Nephron progenitor cell (in vitro differentiated cells): ENCODE results near the gene TCF7L2.

Experiments
- DNase-seq: peaks from one replicate; pipeline ENCODE4 v3.0.0; 2021
- H3K27ac Mint-ChIP-seq: 2 replicates; pipeline ENCODE4 v1.8.0; 2021; ENCODE audit warnings: mild to moderate bottlenecking, moderate library complexity, mixed read lengths
- H3K27me3 Mint-ChIP-seq: 2 replicates; pipeline ENCODE4 v1.8.0; 2021; ENCODE audit warnings: mild to moderate bottlenecking, low read depth, mixed read lengths; ENCODE audit not compliant: poor library complexity
- H3K36me3 Mint-ChIP-seq: 2 replicates; pipeline ENCODE4 v1.8.0; 2021; ENCODE audit warnings: low read depth, mixed read lengths
- H3K4me1 Mint-ChIP-seq: 2 replicates; pipeline ENCODE4 v1.8.0; 2021; ENCODE audit warnings: mixed read lengths
- H3K4me3 Mint-ChIP-seq: 2 replicates; pipeline ENCODE4 v1.8.0; 2021; ENCODE audit warnings: mild to moderate bottlenecking, moderate library complexity, mixed read lengths
- H3K9me3 Mint-ChIP-seq: 2 replicates; pipeline ENCODE4 v1.8.0; 2021; ENCODE audit warnings: mild to moderate bottlenecking, moderate library complexity, mixed read lengths
- CTCF ChIP-seq: fragments of 200-600 bp; sonication (generic); IDR thresholded peaks from 2 replicates; pipeline ENCODE4 v1.5.0; 2021; ENCODE audit warnings: antibody characterized with exemption

The TCF7L2 gene

GRCh38 chr10:113132591-113133121, 182.6 kb downstream of the TCF7L2 start:
- H3K4me3 Mint-ChIP-seq, result peak overlapping the region; percentile 37
- H3K27me3 Mint-ChIP-seq, result peaks cover 6% of the 10 kb centered on the region
- no peak for TF ChIP-seq CTCF
- peaks cover 70% of the 10 kb centered on the region for H3K4me1 Mint-ChIP-seq
- peak overlapping the region; percentile 36 for H3K27ac Mint-ChIP-seq
- H3K36me3 Mint-ChIP-seq, result peaks cover 4% of the 10 kb centered on the region
- DNase-seq, result peak; percentile 35
- no peaks in the 10 kb centered on the region for H3K9me3 Mint-ChIP-seq

DNA sequence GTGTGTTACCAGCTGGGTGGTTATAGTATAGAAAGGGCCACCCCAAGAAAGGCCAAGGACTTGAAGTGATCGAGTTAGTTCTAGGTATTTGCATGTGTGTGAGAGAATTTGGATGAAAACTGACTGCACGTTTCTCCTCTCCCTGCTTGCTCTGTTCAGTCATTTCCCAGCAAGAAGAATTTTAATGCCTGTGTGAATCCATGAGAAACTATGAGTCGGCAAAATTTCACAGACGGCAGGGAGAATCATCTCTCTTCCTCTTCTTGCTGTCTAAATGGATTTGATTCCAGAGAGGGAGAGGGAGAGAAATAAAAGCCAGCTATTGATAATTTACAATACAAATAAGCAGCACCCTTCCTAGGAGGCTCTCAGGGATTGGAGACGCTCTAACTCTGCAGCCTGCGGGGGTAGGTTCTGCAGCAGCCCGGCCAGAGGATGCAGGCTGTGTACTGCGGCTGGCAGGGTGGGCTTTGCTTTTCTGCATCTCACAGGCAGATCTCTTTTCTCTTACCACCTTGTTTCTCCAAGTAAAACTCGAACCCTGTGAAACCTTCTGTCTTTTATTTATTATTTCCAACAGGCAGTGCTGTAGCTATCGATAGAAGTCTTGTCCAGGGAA, 183.6 kb downstream of the TCF7L2 start:
- DNase-seq, result no peak
- Mint-ChIP-seq H3K4me3 (peak overlapping the region; percentile 37), H3K9me3 (no peaks in the 10 kb centered on the region), H3K4me1 (peaks cover 61% of the 10 kb centered on the region), H3K27ac (peak overlapping the region; percentile 46), H3K36me3 (peaks cover 4% of the 10 kb centered on the region), H3K27me3 (no peaks in the 10 kb centered on the region)
- TF ChIP-seq CTCF, result no peak

- no peak overlapping the region for H3K27ac Mint-ChIP-seq
- no peak for DNase-seq
- no peaks in the 10 kb centered on the region for H3K27me3 Mint-ChIP-seq
- no peak overlapping the region for H3K4me3 Mint-ChIP-seq
- no peaks in the 10 kb centered on the region for H3K9me3 Mint-ChIP-seq
- H3K4me1 Mint-ChIP-seq, result peaks cover 51% of the 10 kb centered on the region
- H3K36me3 Mint-ChIP-seq, result peaks cover 4% of the 10 kb centered on the region
- no peak for TF ChIP-seq CTCF
Measured at GRCh38 chr10:113135025-113135424, 185.0 kb downstream of the TCF7L2 start.

DNA sequence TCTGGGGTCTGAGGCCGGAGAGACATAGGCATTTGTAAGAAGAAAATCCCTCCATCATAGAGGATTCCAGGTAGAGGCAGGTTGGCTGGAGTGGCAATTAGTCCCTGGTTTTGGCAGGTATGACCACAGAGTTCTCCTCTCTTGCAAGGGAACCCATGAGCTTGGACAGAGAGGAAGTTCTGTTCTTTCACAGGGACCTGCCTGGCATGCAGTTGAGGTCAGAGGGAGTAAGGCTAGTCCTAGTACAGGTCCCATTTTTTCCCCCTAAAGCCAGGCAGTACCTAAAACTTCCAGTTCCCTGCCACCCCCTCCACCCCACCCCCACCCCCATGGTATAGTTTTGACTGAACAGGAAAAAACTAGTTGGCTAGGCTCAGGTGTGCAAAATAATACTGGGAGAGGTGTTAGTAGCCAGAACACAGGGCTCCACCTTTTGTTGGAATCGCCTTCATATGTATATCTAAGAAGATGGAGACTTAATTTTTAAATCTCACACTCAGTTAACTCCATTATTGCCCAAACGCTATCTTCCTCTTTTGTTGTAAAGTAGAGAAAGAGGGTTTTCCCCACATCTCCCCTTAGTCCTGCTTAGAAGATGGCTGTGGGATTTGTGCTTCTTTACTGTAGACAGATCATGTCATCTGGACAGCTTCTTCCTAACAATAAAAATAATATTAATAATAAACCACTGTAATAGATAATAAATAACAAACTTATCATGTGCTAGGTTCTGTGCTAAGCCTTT, 188.1 kb downstream of the TCF7L2 start:
- Mint-ChIP-seq H3K27me3 (peaks cover 4% of the 10 kb centered on the region), H3K9me3 (no peaks in the 10 kb centered on the region), H3K36me3 (peaks cover 17% of the 10 kb centered on the region), H3K4me1 (peaks cover 37% of the 10 kb centered on the region), H3K4me3 (no peak overlapping the region), H3K27ac (no peak overlapping the region)
- no peak for DNase-seq
- no peak for TF ChIP-seq CTCF

DNA sequence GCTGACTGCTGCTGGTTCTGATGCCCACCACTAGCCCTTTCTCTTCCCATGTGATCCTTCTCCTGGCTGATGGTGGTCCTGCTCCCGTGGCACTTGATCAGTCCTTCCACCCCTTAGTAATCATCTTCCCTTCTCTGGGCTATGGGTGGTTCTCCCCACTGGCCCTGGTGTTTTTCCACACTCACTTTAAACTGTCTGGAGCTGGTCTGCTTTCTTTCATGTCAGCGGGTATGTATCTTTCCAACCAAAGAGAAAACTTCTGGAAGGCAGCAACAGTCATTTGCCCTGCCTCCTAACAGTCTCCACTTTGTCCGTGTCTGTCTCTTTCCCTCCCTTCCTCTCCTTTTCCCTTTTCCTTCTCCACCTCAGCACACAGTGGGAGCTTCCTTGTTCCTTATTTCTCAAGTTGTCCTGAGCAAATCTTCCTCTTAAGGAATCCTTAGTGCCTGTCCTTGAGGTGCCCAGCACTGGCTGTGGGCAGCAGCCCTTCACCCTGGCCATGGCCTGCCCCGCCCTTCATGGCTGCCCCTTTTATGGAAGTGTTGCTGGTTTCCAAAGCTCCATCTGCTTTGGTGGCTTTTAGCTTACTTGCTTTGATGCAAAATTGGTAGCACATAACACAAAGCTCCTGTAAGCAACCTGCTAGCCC, 189.0 kb downstream of the TCF7L2 start:
- DNase-seq, result no peak
- no peak overlapping the region for H3K27ac Mint-ChIP-seq
- TF ChIP-seq CTCF, result no peak
- no peak overlapping the region for H3K4me3 Mint-ChIP-seq
- H3K9me3 Mint-ChIP-seq, result no peaks in the 10 kb centered on the region
- H3K4me1 Mint-ChIP-seq, result peaks cover 29% of the 10 kb centered on the region
- H3K27me3 Mint-ChIP-seq, result peaks cover 4% of the 10 kb centered on the region
- peaks cover 26% of the 10 kb centered on the region for H3K36me3 Mint-ChIP-seq
